ENCODE results near the gene PRKRIP1. TPM values are rescaled to one million over a fixed set of nuclear protein-coding genes. Genes with fewer than 3 reads are reported as not detected.

Gene PRKRIP1
- total RNA-seq, 1 experiment from 2014 or later = 38.8 TPM

DNA sequence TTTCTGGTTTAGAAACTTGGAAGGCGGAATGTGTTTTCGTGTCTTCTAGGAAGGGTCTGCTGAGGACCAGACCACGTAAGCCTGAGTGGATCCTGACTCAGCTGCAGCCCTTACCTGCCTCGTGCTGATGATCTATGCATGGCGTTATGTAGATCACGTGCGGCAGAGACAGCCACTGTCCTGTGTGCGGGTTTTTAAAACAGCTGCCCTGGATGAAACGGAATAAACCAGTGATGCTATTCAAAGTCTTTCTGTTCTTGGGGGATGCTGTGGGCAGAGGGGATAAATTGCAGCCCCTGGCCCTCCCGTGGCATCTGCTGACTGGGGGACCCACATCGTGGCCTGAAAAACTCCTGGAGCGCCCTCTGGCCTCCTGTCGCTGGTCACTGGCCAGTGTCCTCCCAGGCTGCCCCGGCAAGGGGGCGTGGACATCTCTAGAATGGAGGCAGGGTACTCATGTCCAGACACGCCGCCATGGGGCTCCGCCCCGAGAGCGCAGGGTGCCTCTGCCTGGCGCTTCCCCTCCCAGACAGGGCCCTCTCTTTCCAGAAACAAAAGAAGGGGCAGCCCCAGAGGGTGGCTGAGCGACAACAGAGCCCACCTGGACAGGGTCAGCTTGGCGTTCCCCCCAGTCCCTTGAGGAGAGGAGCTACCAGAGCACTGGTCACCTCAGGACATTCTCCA lies 55.4 kb downstream of the PRKRIP1 start:
- H3T11ph ChIP-seq (ENCODE audit: low read length) = no peak overlapping the region
- H2AK5ac ChIP-seq (ENCODE audit: insufficient read length, low read length) = no peak overlapping the region
- H3K4me1 ChIP-seq (ENCODE audit: insufficient read depth, low read length) = no peaks in the 10 kb centered on the region
- H2AFZ ChIP-seq (ENCODE audit: low read length) = no peak overlapping the region
- no peaks in the 10 kb centered on the region for H3K23me2 ChIP-seq (ENCODE audit: insufficient read length, low read depth, low read length, poor library complexity, severe bottlenecking)
- no peaks in the 10 kb centered on the region for H3K79me1 ChIP-seq (ENCODE audit: insufficient read depth, low read depth, low read length, poor library complexity, severe bottlenecking)
- H4K20me1 ChIP-seq (ENCODE audit: control insufficient read depth, insufficient read depth, insufficient read length) = no peaks in the 10 kb centered on the region
- H3K4me2 ChIP-seq (ENCODE audit: insufficient read depth, insufficient read length, low read length) = no peak overlapping the region
- no peak overlapping the region for H2BK5ac ChIP-seq (ENCODE audit: insufficient read length, low read length)
- H3K23ac ChIP-seq (ENCODE audit: insufficient read length, low read depth, low read length) = no peak overlapping the region
- no peak overlapping the region for H2BK120ac ChIP-seq (ENCODE audit: low read depth, low read length, poor library complexity, severe bottlenecking)
- peaks cover 2 to 13% (median 12%) of the 10 kb centered on the region in 3 experiments; a peak in 6 of 7 replicates for H3K36me3 Mint-ChIP-seq (ENCODE audit: insufficient read depth in 1 of 3, low read depth in 3 of 3)
- H3K79me2 ChIP-seq (ENCODE audit: insufficient read depth, low read length) = no peaks in the 10 kb centered on the region
- no peak overlapping the region for H2BK12ac ChIP-seq (ENCODE audit: insufficient read length, low read depth, low read length)
- H3K27me3 ChIP-seq (ENCODE audit: insufficient read depth, low read length) = no peaks in the 10 kb centered on the region
- peaks cover 6 to 9% of the 10 kb centered on the region in 2 experiments for H3K4me1 Mint-ChIP-seq
- H3K9me3 ChIP-seq (ENCODE audit: control insufficient read depth, low read depth, low read length) = no peaks in the 10 kb centered on the region
- H3K18ac ChIP-seq (ENCODE audit: insufficient read length, low read depth, low read length) = no peak overlapping the region
- no peak overlapping the region; a peak in 1 of 7 replicates for H3K27ac Mint-ChIP-seq
- H3K56ac ChIP-seq (ENCODE audit: insufficient read length, low read depth, low read length) = no peak overlapping the region
- H3K27me3 Mint-ChIP-seq (ENCODE audit: low read depth) = no peaks in the 10 kb centered on the region; the same call in 1 of the 2 replicates
- H4K91ac ChIP-seq (ENCODE audit: insufficient read length, low read depth, low read length) = no peak overlapping the region
- no peak overlapping the region for H3K14ac ChIP-seq (ENCODE audit: insufficient read depth, low read length)
- H2BK20ac ChIP-seq (ENCODE audit: low read depth, low read length, poor library complexity, severe bottlenecking) = no peak overlapping the region
- H3K9me3 Mint-ChIP-seq = no peaks in the 10 kb centered on the region
- H3K4me3 Mint-ChIP-seq = no peak overlapping the region; a peak in 1 of 5 replicates
- no peak overlapping the region for H4K8ac ChIP-seq (replicated peaks; ENCODE audit: insufficient read length, low read depth, low read length)
- H4K5ac ChIP-seq (ENCODE audit: insufficient read length, low read depth, low read length) = no peak overlapping the region
- H3K4ac ChIP-seq (ENCODE audit: low read depth, low read length) = no peak overlapping the region
- no peak overlapping the region for H2BK15ac ChIP-seq (ENCODE audit: low read depth, low read length)
- peak; percentile 78 for DNase-seq
- H3K27ac ChIP-seq (ENCODE audit: insufficient read length, low read depth, low read length) = no peak overlapping the region
- H3K9ac ChIP-seq (ENCODE audit: extremely low read depth, insufficient read length, low read length) = no peak overlapping the region
- TF ChIP-seq, protein P1, sequence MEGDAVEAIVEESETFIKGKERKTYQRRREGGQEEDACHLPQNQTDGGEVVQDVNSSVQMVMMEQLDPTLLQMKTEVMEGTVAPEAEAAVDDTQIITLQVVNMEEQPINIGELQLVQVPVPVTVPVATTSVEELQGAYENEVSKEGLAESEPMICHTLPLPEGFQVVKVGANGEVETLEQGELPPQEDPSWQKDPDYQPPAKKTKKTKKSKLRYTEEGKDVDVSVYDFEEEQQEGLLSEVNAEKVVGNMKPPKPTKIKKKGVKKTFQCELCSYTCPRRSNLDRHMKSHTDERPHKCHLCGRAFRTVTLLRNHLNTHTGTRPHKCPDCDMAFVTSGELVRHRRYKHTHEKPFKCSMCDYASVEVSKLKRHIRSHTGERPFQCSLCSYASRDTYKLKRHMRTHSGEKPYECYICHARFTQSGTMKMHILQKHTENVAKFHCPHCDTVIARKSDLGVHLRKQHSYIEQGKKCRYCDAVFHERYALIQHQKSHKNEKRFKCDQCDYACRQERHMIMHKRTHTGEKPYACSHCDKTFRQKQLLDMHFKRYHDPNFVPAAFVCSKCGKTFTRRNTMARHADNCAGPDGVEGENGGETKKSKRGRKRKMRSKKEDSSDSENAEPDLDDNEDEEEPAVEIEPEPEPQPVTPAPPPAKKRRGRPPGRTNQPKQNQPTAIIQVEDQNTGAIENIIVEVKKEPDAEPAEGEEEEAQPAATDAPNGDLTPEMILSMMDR (conservative IDR thresholded peaks at IDR 0.05) = peak; percentile 17; the same call in 1 of the 3 replicates
- WGBS (ENCODE audit: extremely low coverage, insufficient read length, low lambda C conversion rate) = no CpG with 5 or more reads among the region's 23 CpGs

All from H9 (cell line).